NT2/D1 (cell line): Measurements from ENCODE around the gene TMPRSS11D.

Source experiments
- DNase-seq: peaks from one replicate; pipeline ENCODE4 v3.0.0-alpha.2; 2011; ENCODE audit warnings: low read depth, low spot score
- H3K27me3 ChIP-seq: 2 replicates; pipeline ENCODE4 v1.6.0; 2011; ENCODE audit warnings: mild to moderate bottlenecking; ENCODE audit not compliant: insufficient read length, insufficient read depth
- H3K36me3 ChIP-seq: 2 replicates; pipeline ENCODE4 v1.6.1; 2011; ENCODE audit warnings: mild to moderate bottlenecking, low read length, mixed read lengths; ENCODE audit not compliant: insufficient read depth, insufficient read length
- H3K4me1 ChIP-seq: 2 replicates; pipeline ENCODE4 v1.5.1; 2011; ENCODE audit not compliant: insufficient read depth, insufficient read length
- H3K4me3 ChIP-seq: 2 replicates; pipeline ENCODE4 v1.5.1; 2011; ENCODE audit warnings: low read depth; ENCODE audit not compliant: insufficient read length
- H3K9ac ChIP-seq: 2 replicates; pipeline ENCODE4 v1.6.0; 2011; ENCODE audit warnings: low read depth; ENCODE audit not compliant: insufficient read length
- H3K9me3 ChIP-seq: 2 replicates; pipeline ENCODE4 v1.5.1; 2011; ENCODE audit warnings: mild to moderate bottlenecking, low read length; ENCODE audit not compliant: insufficient read depth
- SUZ12 ChIP-seq: IDR thresholded peaks from 2 replicates; pipeline ENCODE4 v1.6.1; 2011; ENCODE audit not compliant: insufficient read length, insufficient read depth; ENCODE audit errors: extremely low read depth
- YY1 ChIP-seq: IDR thresholded peaks from 2 replicates; pipeline ENCODE4 v1.6.1; 2011; ENCODE audit not compliant: insufficient read length, insufficient read depth
- ZNF274 ChIP-seq: IDR thresholded peaks from 2 replicates; pipeline ENCODE4 v1.6.1; 2011; ENCODE audit warnings: mild to moderate bottlenecking, low read depth, low read length

The TMPRSS11D gene

DNA sequence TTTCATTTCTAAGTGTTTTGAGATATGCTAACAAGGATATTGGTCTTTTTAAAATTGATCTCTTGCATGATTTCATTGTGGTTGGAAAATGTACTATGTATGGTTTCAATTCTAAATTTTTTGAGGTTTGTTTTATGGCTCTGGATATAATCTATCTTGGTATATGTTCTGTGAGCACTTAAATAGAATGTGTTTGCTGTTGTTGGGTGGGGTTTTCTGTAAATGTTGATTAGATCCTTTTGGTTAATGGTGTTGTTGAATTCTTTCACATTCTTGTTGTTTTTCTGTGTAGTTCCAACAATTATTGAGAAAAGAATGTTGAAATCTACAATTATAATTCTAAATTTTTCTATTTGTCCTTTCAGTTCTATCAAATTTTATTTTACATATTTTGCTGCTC is 87.0 kb downstream of the TMPRSS11D start:
- no peak overlapping the region for H3K4me3 ChIP-seq
- H3K9me3 ChIP-seq, result no peaks in the 10 kb centered on the region
- H3K27me3 ChIP-seq, result no peaks in the 10 kb centered on the region
- H3K9ac ChIP-seq, result no peak overlapping the region
- no peaks in the 10 kb centered on the region for H3K4me1 ChIP-seq
- TF ChIP-seq YY1 (no peak), SUZ12 (no peak), ZNF274 (no peak)
- no peak for DNase-seq
- H3K36me3 ChIP-seq, result no peaks in the 10 kb centered on the region

DNA sequence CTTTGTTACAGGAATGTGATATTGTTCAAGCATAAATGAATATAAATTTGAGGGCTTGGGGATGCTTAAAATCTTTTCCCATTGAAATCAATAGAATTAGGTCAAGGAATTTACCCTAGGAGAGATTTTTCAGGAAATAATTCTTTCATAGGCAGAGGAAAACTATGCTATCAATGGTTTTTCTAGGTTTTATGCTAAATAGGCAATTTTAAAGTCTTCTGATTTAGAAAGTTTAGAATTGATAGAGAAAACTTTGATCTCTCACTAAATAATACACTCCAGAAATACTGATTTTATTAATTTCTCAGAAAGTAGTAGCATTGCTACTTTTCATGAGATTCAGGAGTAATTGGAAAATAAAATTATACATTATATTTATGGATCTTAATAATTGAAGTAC is 93.1 kb downstream of the TMPRSS11D start:
- Histone ChIP-seq H3K4me3 (no peak overlapping the region), H3K36me3 (no peaks in the 10 kb centered on the region), H3K27me3 (no peaks in the 10 kb centered on the region), H3K9ac (no peak overlapping the region), H3K4me1 (no peaks in the 10 kb centered on the region), H3K9me3 (no peaks in the 10 kb centered on the region)
- TF ChIP-seq YY1, result no peak
- no peak for TF ChIP-seq SUZ12
- TF ChIP-seq ZNF274, result no peak
- no peak for DNase-seq

DNA sequence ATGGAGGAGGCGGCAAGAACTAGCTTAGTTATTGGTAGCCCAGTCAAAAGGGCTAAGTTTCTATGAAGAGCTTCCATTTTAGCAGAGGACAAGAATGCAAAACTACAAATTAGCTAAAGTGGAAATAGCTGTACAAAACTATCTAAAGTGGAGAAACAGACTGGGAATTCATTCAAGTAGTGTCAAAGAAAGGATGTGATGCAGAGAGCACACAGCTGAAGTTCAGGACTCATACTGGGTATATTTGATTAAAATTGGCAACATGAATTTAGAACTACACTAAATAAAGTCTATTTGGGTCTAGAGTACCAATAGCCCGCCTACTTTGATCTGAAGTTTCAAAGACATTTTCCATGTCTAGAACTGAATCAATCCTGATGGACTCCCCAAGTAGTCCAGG is 96.5 kb downstream of the TMPRSS11D start:
- DNase-seq, result no peak
- no peaks in the 10 kb centered on the region for H3K27me3 ChIP-seq
- H3K9me3 ChIP-seq, result no peaks in the 10 kb centered on the region
- H3K4me1 ChIP-seq, result no peaks in the 10 kb centered on the region
- H3K36me3 ChIP-seq, result no peaks in the 10 kb centered on the region
- TF ChIP-seq YY1 (no peak), SUZ12 (no peak), ZNF274 (no peak)
- H3K4me3 ChIP-seq, result no peak overlapping the region
- H3K9ac ChIP-seq, result no peak overlapping the region

DNA sequence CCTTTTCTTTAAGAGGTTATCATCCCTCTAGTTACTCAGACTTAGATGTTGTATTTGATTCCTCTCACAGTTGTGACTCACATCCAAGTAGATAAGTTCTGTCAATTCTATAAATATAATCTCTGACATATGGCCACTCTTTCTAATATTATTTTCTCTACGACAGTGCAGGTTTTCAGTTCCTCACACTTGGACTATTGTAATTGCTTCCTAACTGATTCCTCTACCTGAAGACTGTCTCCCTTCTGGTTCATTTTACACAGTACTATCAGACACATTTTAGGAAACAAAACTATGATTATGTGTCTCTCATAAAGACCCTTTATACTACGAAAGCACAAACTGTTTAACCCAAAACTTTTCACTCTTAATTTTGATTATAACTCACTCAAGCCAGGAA is 98.3 kb downstream of the TMPRSS11D start:
- no peak for DNase-seq
- Histone ChIP-seq H3K9ac (no peak overlapping the region), H3K27me3 (no peaks in the 10 kb centered on the region), H3K4me3 (no peak overlapping the region), H3K36me3 (no peaks in the 10 kb centered on the region), H3K9me3 (no peaks in the 10 kb centered on the region), H3K4me1 (no peaks in the 10 kb centered on the region)
- TF ChIP-seq ZNF274, result no peak
- TF ChIP-seq YY1, result no peak
- TF ChIP-seq SUZ12, result no peak

DNA sequence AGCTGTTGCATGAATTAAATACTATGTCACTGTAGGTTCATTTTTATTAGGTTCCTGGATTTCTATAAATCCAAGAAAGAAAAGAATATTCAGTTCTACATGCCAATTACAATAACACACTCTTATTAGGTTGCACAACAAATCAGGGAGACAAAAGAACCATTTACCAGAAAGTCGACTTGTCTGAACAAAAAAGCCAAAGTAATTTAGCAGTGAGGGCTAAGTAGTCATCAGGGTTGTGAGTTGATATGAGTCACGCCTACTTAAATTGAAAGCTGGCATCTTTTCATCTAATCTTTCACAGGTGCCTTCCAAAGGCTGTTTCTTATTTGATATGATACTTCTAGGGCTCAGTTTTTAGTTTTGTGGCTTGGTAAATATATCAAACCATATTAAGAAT is 104.2 kb downstream of the TMPRSS11D start:
- Histone ChIP-seq H3K27me3 (no peaks in the 10 kb centered on the region), H3K9ac (no peak overlapping the region), H3K4me3 (no peak overlapping the region), H3K9me3 (no peaks in the 10 kb centered on the region), H3K36me3 (no peaks in the 10 kb centered on the region), H3K4me1 (no peaks in the 10 kb centered on the region)
- DNase-seq, result no peak
- no peak for TF ChIP-seq YY1
- no peak for TF ChIP-seq ZNF274
- no peak for TF ChIP-seq SUZ12

- H3K9me3 ChIP-seq, result no peaks in the 10 kb centered on the region
- no peak for TF ChIP-seq YY1
- no peak for TF ChIP-seq ZNF274
- TF ChIP-seq SUZ12, result no peak
- DNase-seq, result no peak
These were observed 107.1 kb downstream of the TMPRSS11D start for GRCh38 chr4:67776746-67777145.

More at GRCh38 chr4:67776746-67777145, 107.1 kb downstream of the TMPRSS11D start:
- H3K9ac ChIP-seq, result no peak overlapping the region
- H3K36me3 ChIP-seq, result no peaks in the 10 kb centered on the region
- no peaks in the 10 kb centered on the region for H3K27me3 ChIP-seq
- H3K4me3 ChIP-seq, result no peak overlapping the region
- no peaks in the 10 kb centered on the region for H3K4me1 ChIP-seq
